ENCODE measurements around the gene SLC24A3. TPM values are rescaled to one million over a fixed set of nuclear protein-coding genes. Genes with fewer than 3 reads are reported as not detected.

SLC24A3 gene
- total and polyA plus RNA-seq, 4 donors = 1.9 to 8.4 (median 5.8) TPM

GRCh38 chr20:19438488-19438887 is 226.0 kb downstream of the SLC24A3 start:
- Histone ChIP-seq H3K4me1 (ENCODE audit: control insufficient read depth in 5 of 5, insufficient read depth in 5 of 5, low read length in 5 of 5) (no peaks in the 10 kb centered on the region), H3K9me3 (ENCODE audit: control insufficient read depth in 4 of 4, insufficient read depth in 3 of 4, low read length in 3 of 4) (peaks cover 0 to 4% (median under 1%) of the 10 kb centered on the region in 4 donors), H3K27me3 (ENCODE audit: control insufficient read depth in 3 of 3, insufficient read depth in 3 of 3, low read length in 2 of 3) (no peaks in the 10 kb centered on the region), H3K27ac (ENCODE audit: low read depth in 1 of 2, low read length in 1 of 2) (no peak overlapping the region), H3K4me3 (no peak overlapping the region), H3K36me3 (ENCODE audit: control insufficient read depth in 4 of 4, insufficient read depth in 4 of 4, low read length in 4 of 4) (no peaks in the 10 kb centered on the region), H3K9ac (ENCODE audit: insufficient read depth in 1 of 2, low read length in 2 of 2) (no peak overlapping the region)
- DNase-seq = no peak
- ATAC-seq (ENCODE audit: insufficient read depth, low FRiP score) = no peak
- TF ChIP-seq CTCF (IDR thresholded peaks at IDR 0.05; ENCODE audit: control extremely low read depth, extremely low read depth) = no peak
- WGBS, 2 donors = 83 to 95% methylated on average over 2 of the region's 2 CpGs

GRCh38 chr20:19440660-19441527 is 228.5 kb downstream of the SLC24A3 start:
- ATAC-seq (ENCODE audit: insufficient read depth, low FRiP score) (no peak), DNase-seq (no peak)
- no peak for TF ChIP-seq CTCF (IDR thresholded peaks at IDR 0.05; ENCODE audit: control extremely low read depth, extremely low read depth)
- no peaks in the 10 kb centered on the region for H3K27me3 ChIP-seq (ENCODE audit: control insufficient read depth in 3 of 3, insufficient read depth in 3 of 3, low read length in 2 of 3)
- peaks cover 0 to 5% (median 1%) of the 10 kb centered on the region in 4 donors for H3K9me3 ChIP-seq (ENCODE audit: control insufficient read depth in 4 of 4, insufficient read depth in 3 of 4, low read length in 3 of 4)
- no peaks in the 10 kb centered on the region for H3K4me1 ChIP-seq (ENCODE audit: control insufficient read depth in 5 of 5, insufficient read depth in 5 of 5, low read length in 5 of 5)
- no peaks in the 10 kb centered on the region for H3K36me3 ChIP-seq (ENCODE audit: control insufficient read depth in 4 of 4, insufficient read depth in 4 of 4, low read length in 4 of 4)
- 59 to 64% methylated on average over 14 of the region's 14 CpGs for WGBS, 2 donors
- H3K4me3 ChIP-seq = no peak overlapping the region
- H3K9ac ChIP-seq (ENCODE audit: insufficient read depth in 1 of 2, low read length in 2 of 2) = no peak overlapping the region
- no peak overlapping the region for H3K27ac ChIP-seq (ENCODE audit: low read depth in 1 of 2, low read length in 1 of 2)

GRCh38 chr20:19446246-19446645 is 233.8 kb downstream of the SLC24A3 start:
- peaks cover 0 to 5% (median 1%) of the 10 kb centered on the region in 4 donors for H3K9me3 ChIP-seq (ENCODE audit: control insufficient read depth in 4 of 4, insufficient read depth in 3 of 4, low read length in 3 of 4)
- H3K27me3 ChIP-seq (ENCODE audit: control insufficient read depth in 3 of 3, insufficient read depth in 3 of 3, low read length in 2 of 3) = no peaks in the 10 kb centered on the region
- no peak for ATAC-seq (ENCODE audit: insufficient read depth, low FRiP score)
- 91 to 94% methylated on average over 4 of the region's 4 CpGs for WGBS, 2 donors
- no peak overlapping the region for H3K27ac ChIP-seq (ENCODE audit: low read depth in 1 of 2, low read length in 1 of 2)
- TF ChIP-seq CTCF (IDR thresholded peaks at IDR 0.05; ENCODE audit: control extremely low read depth, extremely low read depth) = no peak
- no peaks in the 10 kb centered on the region for H3K36me3 ChIP-seq (ENCODE audit: control insufficient read depth in 4 of 4, insufficient read depth in 4 of 4, low read length in 4 of 4)
- no peak overlapping the region for H3K4me3 ChIP-seq
- DNase-seq = no peak
- H3K4me1 ChIP-seq (ENCODE audit: control insufficient read depth in 5 of 5, insufficient read depth in 5 of 5, low read length in 5 of 5) = peaks cover 0 to 7% (median 0%) of the 10 kb centered on the region in 5 donors
- H3K9ac ChIP-seq (ENCODE audit: insufficient read depth in 1 of 2, low read length in 2 of 2) = no peak overlapping the region

Measured in lung (tissue), 12 donors.